Measurements from ENCODE around the gene YIPF1.
A peak's percentile ranks its signal among the peaks of the same experiment; 100 is the strongest.

GRCh38 chr1:53811414-53811851, 78.2 kb downstream of the YIPF1 start:
- TF ChIP-seq CTCF (IDR thresholded peaks at IDR 0.05; ENCODE audit: low read depth, low read length) = peak; percentile 36
- no peak for TF ChIP-seq EZH2phosphoT487 (IDR thresholded peaks at IDR 0.05; ENCODE audit: low read depth)

Data from OCI-LY3 (cell line).